Kidney epithelial cell (primary cell): ENCODE results near the gene OSBPL2. TPM values are rescaled to one million over a fixed set of nuclear protein-coding genes. Genes with fewer than 3 reads are reported as not detected.

Experiments
- DNase-seq: peaks from one replicate; pipeline ENCODE4 v3.0.0-alpha.2; 2010; ENCODE audit warnings: low read depth
- H3K27me3 ChIP-seq: 2 replicates; pipeline ENCODE4 v1.6.0; 2011; ENCODE audit warnings: low read length; ENCODE audit not compliant: control insufficient read depth, insufficient read depth
- H3K36me3 ChIP-seq: 2 replicates; pipeline ENCODE4 v1.5.1; 2011; ENCODE audit warnings: low read length; ENCODE audit not compliant: control insufficient read depth, insufficient read depth
- H3K4me3 ChIP-seq: 2 replicates; pipeline ENCODE4 v1.5.1; 2011; ENCODE audit warnings: low read depth, mild to moderate bottlenecking, control low read depth, low read length
- CTCF ChIP-seq: IDR thresholded peaks from 2 replicates; pipeline ENCODE4 v1.5.1; 2011; ENCODE audit warnings: mild to moderate bottlenecking, moderate library complexity, low read length, control low read depth, inconsistent platforms; ENCODE audit not compliant: insufficient read depth, poor library complexity, severe bottlenecking
- total RNA-seq: library from RNA; depleted of rRNA; stranded (reverse); fragments of >200 nt; gene quantifications from 2 replicates; pipeline ENCODE4 v1.2.3, GENCODE V29; 2015

Gene OSBPL2
- total RNA-seq, 1 donor from 2014 or later = 26.5 TPM

- H3K36me3 ChIP-seq = peaks cover 6% of the 10 kb centered on the region
- no peak overlapping the region for H3K4me3 ChIP-seq
- DNase-seq = no peak
- TF ChIP-seq CTCF = no peak
- no peaks in the 10 kb centered on the region for H3K27me3 ChIP-seq
Measured at GRCh38 chr20:62316331-62317166, 78.2 kb downstream of the OSBPL2 start.

GRCh38 chr20:62317167-62317655 is 78.9 kb downstream of the OSBPL2 start:
- Histone ChIP-seq H3K27me3 (no peaks in the 10 kb centered on the region), H3K36me3 (peaks cover 8% of the 10 kb centered on the region), H3K4me3 (no peak overlapping the region)
- DNase-seq = no peak
- TF ChIP-seq CTCF = no peak

- no peak overlapping the region for H3K4me3 ChIP-seq
Measured at GRCh38 chr20:62318400-62319345, 80.4 kb downstream of the OSBPL2 start.

GRCh38 chr20:62319346-62319909 is 81.1 kb downstream of the OSBPL2 start:
- no peak for TF ChIP-seq CTCF
- H3K27me3 ChIP-seq = no peaks in the 10 kb centered on the region
- H3K4me3 ChIP-seq = no peak overlapping the region
- DNase-seq = no peak
- peaks cover 7% of the 10 kb centered on the region for H3K36me3 ChIP-seq

More at GRCh38 chr20:62318400-62319345, 80.4 kb downstream of the OSBPL2 start:
- H3K36me3 ChIP-seq = peaks cover 7% of the 10 kb centered on the region
- no peak for TF ChIP-seq CTCF
- no peak for DNase-seq
- no peaks in the 10 kb centered on the region for H3K27me3 ChIP-seq

GRCh38 chr20:62320581-62321354 is 82.4 kb downstream of the OSBPL2 start:
- TF ChIP-seq CTCF = no peak
- Histone ChIP-seq H3K36me3 (peaks cover 7% of the 10 kb centered on the region), H3K4me3 (no peak overlapping the region), H3K27me3 (no peaks in the 10 kb centered on the region)
- no peak for DNase-seq
